Tibial nerve (tissue), 4 donors: ENCODE measurements around the gene CDYL.

Experiments used
- EP300 ChIP-seq, 2 donors: sonication (generic); formaldehyde crosslinking; IDR thresholded peaks; one replicate each; pipeline ENCODE4 v1.6.1; 2017; ENCODE audit warnings: antibody characterized with exemption in 2 of 2, mild to moderate bottlenecking in 1 of 2
- POLR2A ChIP-seq, 2 donors: fragments of 450-650 bp; IDR thresholded peaks; one replicate each; pipeline ENCODE4 v1.6.1; 2017; ENCODE audit warnings: antibody characterized with exemption in 2 of 2, mild to moderate bottlenecking in 2 of 2, moderate library complexity in 2 of 2
- TF ChIP-seq, protein P1 (sequence below), 5 experiments: fragments of 200-600 bp in 3 of 5; fragments of 450-650 bp in 2 of 5; sonication (generic) in 3 of 5; IDR thresholded peaks; one replicate each; pipeline ENCODE4 v1.5.1; 2016 to 2019; ENCODE audit warnings: antibody characterized with exemption in 5 of 5, mild to moderate bottlenecking in 3 of 5, moderate library complexity in 2 of 5

- TF ChIP-seq POLR2A (IDR thresholded peaks at IDR 0.05) (no peak), EP300 (IDR thresholded peaks at IDR 0.05) (no peak)
- TF ChIP-seq, protein P1, sequence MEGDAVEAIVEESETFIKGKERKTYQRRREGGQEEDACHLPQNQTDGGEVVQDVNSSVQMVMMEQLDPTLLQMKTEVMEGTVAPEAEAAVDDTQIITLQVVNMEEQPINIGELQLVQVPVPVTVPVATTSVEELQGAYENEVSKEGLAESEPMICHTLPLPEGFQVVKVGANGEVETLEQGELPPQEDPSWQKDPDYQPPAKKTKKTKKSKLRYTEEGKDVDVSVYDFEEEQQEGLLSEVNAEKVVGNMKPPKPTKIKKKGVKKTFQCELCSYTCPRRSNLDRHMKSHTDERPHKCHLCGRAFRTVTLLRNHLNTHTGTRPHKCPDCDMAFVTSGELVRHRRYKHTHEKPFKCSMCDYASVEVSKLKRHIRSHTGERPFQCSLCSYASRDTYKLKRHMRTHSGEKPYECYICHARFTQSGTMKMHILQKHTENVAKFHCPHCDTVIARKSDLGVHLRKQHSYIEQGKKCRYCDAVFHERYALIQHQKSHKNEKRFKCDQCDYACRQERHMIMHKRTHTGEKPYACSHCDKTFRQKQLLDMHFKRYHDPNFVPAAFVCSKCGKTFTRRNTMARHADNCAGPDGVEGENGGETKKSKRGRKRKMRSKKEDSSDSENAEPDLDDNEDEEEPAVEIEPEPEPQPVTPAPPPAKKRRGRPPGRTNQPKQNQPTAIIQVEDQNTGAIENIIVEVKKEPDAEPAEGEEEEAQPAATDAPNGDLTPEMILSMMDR (IDR thresholded peaks at IDR 0.05) = no peak
Measured at GRCh38 chr6:4997862-4998261, 221.7 kb downstream of the CDYL start.
